ENCODE measurements around the gene CRTC3. TPM values are rescaled to one million over a fixed set of nuclear protein-coding genes. Genes with fewer than 3 reads are reported as not detected.

The CRTC3 gene
- total RNA-seq, 1 experiment from 2014 or later: 35.3 TPM

GRCh38 chr15:90584841-90585240, 55.1 kb downstream of the CRTC3 start:
- no TSS peak for BruUV-seq (replicated peaks)

GRCh38 chr15:90585863-90586262, 56.1 kb downstream of the CRTC3 start:
- no peak overlapping the region for H3K27ac ChIP-seq (ENCODE audit: low read depth, low read length, poor library complexity, severe bottlenecking)

More at GRCh38 chr15:90584841-90585240, 55.1 kb downstream of the CRTC3 start:
- TF ChIP-seq CTCF (conservative IDR thresholded peaks at IDR 0.05; ENCODE audit: low read depth, low read length) (no peak), EZH2 (IDR thresholded peaks at IDR 0.05; ENCODE audit: borderline replicate concordance, low read depth, low read length, poor library complexity, severe bottlenecking) (no peak)
- no peaks in the 10 kb centered on the region for H3K27me3 ChIP-seq (replicated peaks; ENCODE audit: insufficient read depth, low read depth, low read length, poor library complexity)
- H3K4me1 ChIP-seq (ENCODE audit: insufficient read depth, low read length, poor library complexity, severe bottlenecking): peaks cover 28% of the 10 kb centered on the region
- ChIA-PET POLR2A (ENCODE audit: low non-redundant PET) (no interaction called here), CTCF (interaction anchor here (0.7 kb wide), 1 partner anchor 749 kb away, joined by 3 read pairs; no protein-coding TSS in a partner anchor)
- no peaks in the 10 kb centered on the region for H3K36me3 ChIP-seq (ENCODE audit: insufficient read depth, low read length, poor library complexity, severe bottlenecking)
- H3K4me3 ChIP-seq (ENCODE audit: low read depth, low read length, poor library complexity, severe bottlenecking): no peak overlapping the region
- no peak overlapping the region for H3K27ac ChIP-seq (ENCODE audit: low read depth, low read length, poor library complexity, severe bottlenecking)
- intact Hi-C loops (cut with micrococcal nuclease; ENCODE audit: unreplicated experiment): no loop called here
- no peaks in the 10 kb centered on the region for H3K9me3 ChIP-seq (ENCODE audit: low read depth, low read length, poor library complexity, severe bottlenecking)
- DNase-seq (ENCODE audit: low spot score): no peak

GRCh38 chr15:90586948-90587347, 57.2 kb downstream of the CRTC3 start:
- DNase-seq (ENCODE audit: low spot score): no peak
- no peak overlapping the region for H3K27ac ChIP-seq (ENCODE audit: low read depth, low read length, poor library complexity, severe bottlenecking)
- no peaks in the 10 kb centered on the region for H3K27me3 ChIP-seq (replicated peaks; ENCODE audit: insufficient read depth, low read depth, low read length, poor library complexity)
- TF ChIP-seq CTCF (conservative IDR thresholded peaks at IDR 0.05; ENCODE audit: low read depth, low read length) (no peak), EZH2 (IDR thresholded peaks at IDR 0.05; ENCODE audit: borderline replicate concordance, low read depth, low read length, poor library complexity, severe bottlenecking) (no peak)
- BruUV-seq (replicated peaks): no TSS peak
- H3K9me3 ChIP-seq (ENCODE audit: low read depth, low read length, poor library complexity, severe bottlenecking): no peaks in the 10 kb centered on the region
- H3K4me1 ChIP-seq (ENCODE audit: insufficient read depth, low read length, poor library complexity, severe bottlenecking): peaks cover 25% of the 10 kb centered on the region
- H3K36me3 ChIP-seq (ENCODE audit: insufficient read depth, low read length, poor library complexity, severe bottlenecking): no peaks in the 10 kb centered on the region
- ChIA-PET CTCF (interaction anchor here (0.7 kb wide), 1 partner anchor 114 kb away, joined by 3 read pairs; no protein-coding TSS in a partner anchor), POLR2A (ENCODE audit: low non-redundant PET) (no interaction called here)
- intact Hi-C loops (cut with micrococcal nuclease; ENCODE audit: unreplicated experiment): no loop called here
- no peak overlapping the region for H3K4me3 ChIP-seq (ENCODE audit: low read depth, low read length, poor library complexity, severe bottlenecking)

More at GRCh38 chr15:90585863-90586262, 56.1 kb downstream of the CRTC3 start:
- no peaks in the 10 kb centered on the region for H3K27me3 ChIP-seq (replicated peaks; ENCODE audit: insufficient read depth, low read depth, low read length, poor library complexity)
- no peak for DNase-seq (ENCODE audit: low spot score)
- H3K9me3 ChIP-seq (ENCODE audit: low read depth, low read length, poor library complexity, severe bottlenecking): no peaks in the 10 kb centered on the region
- BruUV-seq (replicated peaks): no TSS peak
- no peak overlapping the region for H3K4me3 ChIP-seq (ENCODE audit: low read depth, low read length, poor library complexity, severe bottlenecking)
- peaks cover 28% of the 10 kb centered on the region for H3K4me1 ChIP-seq (ENCODE audit: insufficient read depth, low read length, poor library complexity, severe bottlenecking)
- H3K36me3 ChIP-seq (ENCODE audit: insufficient read depth, low read length, poor library complexity, severe bottlenecking): no peaks in the 10 kb centered on the region
- intact Hi-C loops (cut with micrococcal nuclease; ENCODE audit: unreplicated experiment): no loop called here
- TF ChIP-seq EZH2 (IDR thresholded peaks at IDR 0.05; ENCODE audit: borderline replicate concordance, low read depth, low read length, poor library complexity, severe bottlenecking) (no peak), CTCF (conservative IDR thresholded peaks at IDR 0.05; ENCODE audit: low read depth, low read length) (no peak)
- ChIA-PET CTCF (no interaction called here), POLR2A (ENCODE audit: low non-redundant PET) (no interaction called here)

Data from A673 (cell line).